ENCODE data around the gene CDR2. TPM values are rescaled to one million over a fixed set of nuclear protein-coding genes. Genes with fewer than 3 reads are reported as not detected.

Gene CDR2
- total and polyA plus RNA-seq, 2 of the 13 experiments (the other 11 are each of a cell fraction or from before 2014, with no cell fraction given), result 59.0 to 78.9 TPM

DNA sequence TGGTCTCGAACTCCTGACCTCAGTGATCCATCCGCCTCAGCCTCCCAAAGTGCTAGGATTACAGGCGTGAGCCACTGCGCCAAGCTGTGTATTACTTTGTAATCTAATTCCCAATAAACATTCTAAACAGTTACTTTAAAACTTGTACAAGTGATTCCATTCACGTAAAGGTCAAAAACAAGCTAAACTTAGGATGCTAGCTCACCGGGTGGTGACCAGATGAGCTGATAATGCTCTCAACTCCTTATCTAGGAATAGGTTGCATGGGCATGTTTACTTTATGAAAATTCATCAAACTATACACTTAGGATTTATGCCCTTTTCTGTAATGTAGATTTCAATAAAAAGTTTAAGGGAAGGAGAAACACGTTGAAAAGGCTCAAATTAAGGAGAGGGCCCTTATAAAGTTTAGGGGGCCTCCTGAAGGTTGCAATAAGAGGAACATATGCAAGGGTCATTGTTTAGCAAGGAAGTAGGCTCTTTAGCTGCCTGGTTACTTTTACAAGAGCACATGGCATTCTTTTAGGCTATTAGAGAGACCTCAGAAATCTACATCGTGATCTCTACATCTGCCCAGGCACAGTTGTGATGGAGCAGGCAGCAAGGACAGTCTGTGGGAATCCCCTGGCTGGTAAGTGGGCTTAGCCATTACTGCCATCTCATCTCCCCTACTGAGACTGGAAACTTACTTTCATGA, 13.3 kb downstream of the CDR2 start:
- in situ Hi-C loops (cut with HindIII; ENCODE audit: extremely low pct_ligation_motif_present, low pct_unique_long_range_greater_than_20kb) (no loop called here), intact Hi-C loops (cut with micrococcal nuclease; ENCODE audit: unreplicated experiment) (no loop called here)
- no TSS peak for BruUV-seq (replicated peaks)
- H3K9ac ChIP-seq (ENCODE audit: insufficient read depth, low read depth, low read length), result no peak overlapping the region
- DNase-seq (ENCODE audit: low spot score) (no peak), ATAC-seq (no peak; the same call in 2 of the 3 replicates), FAIRE-seq (no peak)
- WGBS (ENCODE audit: low lambda C conversion rate), result 95% methylated on average over 8 of the region's 8 CpGs
- H3K9me3 ChIP-seq (ENCODE audit: low read length), result no peaks in the 10 kb centered on the region
- H4K20me1 ChIP-seq (ENCODE audit: insufficient read depth, low read length), result peaks cover 30% of the 10 kb centered on the region
- H2AFZ ChIP-seq (ENCODE audit: low read length), result no peak overlapping the region
- ChIA-PET CTCF (ENCODE audit: low intra/inter-chr PET ratio, low total read pairs) (no interaction called here), POLR2A (interaction anchor here (0.8 to 1.8 kb wide), 2 partner anchors 12 to 14 kb away, joined by 3 to 5 read pairs; partner anchors contain the start of gene CDR2)
- H3K79me2 ChIP-seq (ENCODE audit: insufficient read depth, low read length), result peaks cover 77% of the 10 kb centered on the region
- no peak overlapping the region for H3K4me3 ChIP-seq (replicated peaks in 1 of 3; ENCODE audit: insufficient read depth in 1 of 3, low read depth in 2 of 3, low read length in 3 of 3)
- TF ChIP-seq NCOA1 (CRISPR knock-in tag; IDR thresholded peaks at IDR 0.05) (no peak), RBM22 (optimal IDR thresholded peaks at IDR 0.05; ENCODE audit: low read length) (peak; percentile 42)
- H3K4me1 ChIP-seq (ENCODE audit: insufficient read depth, low read length), result peaks cover 15% of the 10 kb centered on the region
- no peak overlapping the region for H3K4me2 ChIP-seq (ENCODE audit: low read depth, low read length)
- no peaks in the 10 kb centered on the region for H3K27me3 ChIP-seq (ENCODE audit: control insufficient read depth in 1 of 2, insufficient read depth in 2 of 2, low read length in 2 of 2)
- peaks cover 32 to 77% of the 10 kb centered on the region in 2 experiments for H3K36me3 ChIP-seq (replicated peaks in 1 of 2; ENCODE audit: control insufficient read depth in 1 of 2, insufficient read depth in 2 of 2, low read length in 2 of 2)
- no peak overlapping the region for H3K27ac ChIP-seq (ENCODE audit: extremely low read length, insufficient read depth, low read length)

DNA sequence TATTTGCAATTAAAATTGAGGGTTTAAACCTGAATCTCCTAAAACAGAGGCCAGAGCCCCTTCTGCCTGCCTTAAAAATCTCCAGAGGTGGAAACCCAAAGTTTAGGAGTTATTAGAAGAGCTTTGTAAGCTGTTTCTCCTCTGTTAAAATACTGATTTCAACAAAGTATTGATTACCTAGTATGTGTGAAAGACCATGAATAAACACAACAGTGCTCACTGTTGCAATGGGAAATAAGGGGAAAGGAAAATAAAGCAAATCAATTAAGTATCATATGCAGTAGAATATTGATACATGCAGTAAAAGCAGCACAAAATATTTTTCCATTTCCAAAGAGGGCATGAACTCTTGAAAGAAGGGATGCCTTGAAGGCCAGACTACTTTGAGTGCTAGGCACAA, 14.7 kb downstream of the CDR2 start:
- Histone ChIP-seq H3K36me3 (replicated peaks in 1 of 2; ENCODE audit: control insufficient read depth in 1 of 2, insufficient read depth in 2 of 2, low read length in 2 of 2) (peaks cover 34 to 73% of the 10 kb centered on the region in 2 experiments), H3K79me2 (ENCODE audit: insufficient read depth, low read length) (peaks cover 76% of the 10 kb centered on the region), H3K27me3 (ENCODE audit: control insufficient read depth in 1 of 2, insufficient read depth in 2 of 2, low read length in 2 of 2) (no peaks in the 10 kb centered on the region), H3K9me3 (ENCODE audit: low read length) (no peaks in the 10 kb centered on the region), H2AFZ (ENCODE audit: low read length) (no peak overlapping the region), H3K4me3 (replicated peaks in 1 of 3; ENCODE audit: insufficient read depth in 1 of 3, low read depth in 2 of 3, low read length in 3 of 3) (no peak overlapping the region), H3K4me1 (ENCODE audit: insufficient read depth, low read length) (peaks cover 24% of the 10 kb centered on the region), H3K27ac (ENCODE audit: extremely low read length, insufficient read depth, low read length) (no peak overlapping the region), H3K4me2 (ENCODE audit: low read depth, low read length) (no peak overlapping the region), H4K20me1 (ENCODE audit: insufficient read depth, low read length) (peaks cover 27% of the 10 kb centered on the region), H3K9ac (ENCODE audit: insufficient read depth, low read depth, low read length) (no peak overlapping the region)
- intact Hi-C loops (cut with micrococcal nuclease; ENCODE audit: unreplicated experiment) (no loop called here), in situ Hi-C loops (cut with HindIII; ENCODE audit: extremely low pct_ligation_motif_present, low pct_unique_long_range_greater_than_20kb) (no loop called here)
- ChIA-PET CTCF (ENCODE audit: low intra/inter-chr PET ratio, low total read pairs) (no interaction called here), POLR2A (interaction anchor here (1.0 to 2.4 kb wide), 2 partner anchors 12 to 15 kb away, joined by 4 to 6 read pairs; partner anchors contain the start of gene CDR2)
- FAIRE-seq (no peak), DNase-seq (ENCODE audit: low spot score) (no peak), ATAC-seq (no peak)
- no TSS peak for BruUV-seq (replicated peaks)
- no peak for TF ChIP-seq ELF4 (CRISPR knock-in tag; IDR thresholded peaks at IDR 0.05; ENCODE audit: borderline replicate concordance)
- TF ChIP-seq RXRA (CRISPR knock-in tag; IDR thresholded peaks at IDR 0.05), result no peak
- TF ChIP-seq, protein P1, sequence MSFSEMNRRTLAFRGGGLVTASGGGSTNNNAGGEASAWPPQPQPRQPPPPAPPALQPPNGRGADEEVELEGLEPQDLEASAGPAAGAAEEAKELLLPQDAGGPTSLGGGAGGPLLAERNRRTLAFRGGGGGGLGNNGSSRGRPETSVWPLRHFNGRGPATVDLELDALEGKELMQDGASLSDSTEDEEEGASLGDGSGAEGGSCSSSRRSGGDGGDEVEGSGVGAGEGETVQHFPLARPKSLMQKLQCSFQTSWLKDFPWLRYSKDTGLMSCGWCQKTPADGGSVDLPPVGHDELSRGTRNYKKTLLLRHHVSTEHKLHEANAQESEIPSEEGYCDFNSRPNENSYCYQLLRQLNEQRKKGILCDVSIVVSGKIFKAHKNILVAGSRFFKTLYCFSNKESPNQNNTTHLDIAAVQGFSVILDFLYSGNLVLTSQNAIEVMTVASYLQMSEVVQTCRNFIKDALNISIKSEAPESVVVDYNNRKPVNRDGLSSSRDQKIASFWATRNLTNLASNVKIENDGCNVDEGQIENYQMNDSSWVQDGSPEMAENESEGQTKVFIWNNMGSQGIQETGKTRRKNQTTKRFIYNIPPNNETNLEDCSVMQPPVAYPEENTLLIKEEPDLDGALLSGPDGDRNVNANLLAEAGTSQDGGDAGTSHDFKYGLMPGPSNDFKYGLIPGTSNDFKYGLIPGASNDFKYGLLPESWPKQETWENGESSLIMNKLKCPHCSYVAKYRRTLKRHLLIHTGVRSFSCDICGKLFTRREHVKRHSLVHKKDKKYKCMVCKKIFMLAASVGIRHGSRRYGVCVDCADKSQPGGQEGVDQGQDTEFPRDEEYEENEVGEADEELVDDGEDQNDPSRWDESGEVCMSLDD (CRISPR knock-in tag; IDR thresholded peaks at IDR 0.05; ENCODE audit: borderline replicate concordance), result no peak
- no peak for TF ChIP-seq ONECUT2 (CRISPR knock-in tag; IDR thresholded peaks at IDR 0.05)
- TF ChIP-seq, protein P2, sequence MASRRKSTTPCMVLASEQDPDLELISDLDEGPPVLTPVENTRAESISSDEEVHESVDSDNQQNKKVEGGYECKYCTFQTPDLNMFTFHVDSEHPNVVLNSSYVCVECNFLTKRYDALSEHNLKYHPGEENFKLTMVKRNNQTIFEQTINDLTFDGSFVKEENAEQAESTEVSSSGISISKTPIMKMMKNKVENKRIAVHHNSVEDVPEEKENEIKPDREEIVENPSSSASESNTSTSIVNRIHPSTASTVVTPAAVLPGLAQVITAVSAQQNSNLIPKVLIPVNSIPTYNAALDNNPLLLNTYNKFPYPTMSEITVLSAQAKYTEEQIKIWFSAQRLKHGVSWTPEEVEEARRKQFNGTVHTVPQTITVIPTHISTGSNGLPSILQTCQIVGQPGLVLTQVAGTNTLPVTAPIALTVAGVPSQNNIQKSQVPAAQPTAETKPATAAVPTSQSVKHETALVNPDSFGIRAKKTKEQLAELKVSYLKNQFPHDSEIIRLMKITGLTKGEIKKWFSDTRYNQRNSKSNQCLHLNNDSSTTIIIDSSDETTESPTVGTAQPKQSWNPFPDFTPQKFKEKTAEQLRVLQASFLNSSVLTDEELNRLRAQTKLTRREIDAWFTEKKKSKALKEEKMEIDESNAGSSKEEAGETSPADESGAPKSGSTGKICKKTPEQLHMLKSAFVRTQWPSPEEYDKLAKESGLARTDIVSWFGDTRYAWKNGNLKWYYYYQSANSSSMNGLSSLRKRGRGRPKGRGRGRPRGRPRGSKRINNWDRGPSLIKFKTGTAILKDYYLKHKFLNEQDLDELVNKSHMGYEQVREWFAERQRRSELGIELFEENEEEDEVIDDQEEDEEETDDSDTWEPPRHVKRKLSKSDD (CRISPR knock-in tag; IDR thresholded peaks at IDR 0.05; ENCODE audit: low read depth), result no peak
- no peak for TF ChIP-seq ZFP1 (CRISPR knock-in tag; IDR thresholded peaks at IDR 0.05)
- TF ChIP-seq NFIC (IDR thresholded peaks at IDR 0.05; ENCODE audit: low read length), result no peak
- 0 out of 2 replicates have a peak, but pooled peaks have one; percentile 15 for TF ChIP-seq PPARG (CRISPR knock-in tag; conservative IDR thresholded peaks at IDR 0.05)
- no peak for TF ChIP-seq BRCA1 (CRISPR knock-in tag; IDR thresholded peaks at IDR 0.05)
- TF ChIP-seq ISX (CRISPR knock-in tag; conservative IDR thresholded peaks at IDR 0.05), result no peak
- TF ChIP-seq HNRNPUL1 (IDR thresholded peaks at IDR 0.05; ENCODE audit: low read depth, low read length), result no peak

Data from HepG2 (cell line).